Activated naive CD4-positive, alpha-beta T cell treated with anti-CD3 and anti-CD28 coated beads for 36 hours (primary cell): ENCODE measurements around the gene ARRDC4. TPM values are rescaled to one million over a fixed set of nuclear protein-coding genes. Genes with fewer than 3 reads are reported as not detected.
"Not testable (repeated sequence)": the region's sequence is repeated elsewhere in the genome, so short reads cannot be mapped to it uniquely, and the experiment has no call there.

ENCODE experiments used
- CTCF ChIA-PET: fragments of 350-600 bp; sonication (Branson Sonifier 250); formaldehyde crosslinking; loops from one replicate; lab custom pipeline; 2021; ENCODE audit warnings: antibody characterized with exemption; lab: Charles Lee
- DNase-seq: peaks from one replicate; pipeline ENCODE4 v3.0.0-alpha.2; 2020
- H3K27ac Mint-ChIP-seq: one replicate; pipeline ENCODE4 v1.8.0; 2021; ENCODE audit warnings: mild to moderate bottlenecking, mixed read lengths
- H3K27me3 Mint-ChIP-seq: one replicate; pipeline ENCODE4 v1.8.0; 2021; ENCODE audit warnings: low read depth, mixed read lengths
- H3K36me3 Mint-ChIP-seq: one replicate; pipeline ENCODE4 v1.8.0; 2021; ENCODE audit warnings: low read depth, mixed read lengths
- H3K4me1 Mint-ChIP-seq: one replicate; pipeline ENCODE4 v1.8.0; 2021; ENCODE audit warnings: low read depth, mixed read lengths
- H3K4me3 Mint-ChIP-seq: one replicate; pipeline ENCODE4 v1.8.0; 2021; ENCODE audit warnings: mild to moderate bottlenecking, moderate library complexity, mixed read lengths
- H3K9me3 Mint-ChIP-seq: one replicate; pipeline ENCODE4 v1.8.0; 2021; ENCODE audit warnings: mixed read lengths
- intact Hi-C: fragments of 100-400 bp; cut with micrococcal nuclease; formaldehyde crosslinking; loops from one replicate; pipeline ENCODE4 v1.15.1; 2023
- total RNA-seq, 2 experiments: library from RNA; stranded (reverse); gene quantifications; one replicate each; pipeline ENCODE4 v1.2.3, GENCODE V29; 2021

ARRDC4 gene
- total RNA-seq, 2 experiments from 2014 or later: 0.17 to 0.20 TPM

- no peaks in the 10 kb centered on the region for H3K27me3 Mint-ChIP-seq
- CTCF ChIA-PET: no interaction called here
- no peaks in the 10 kb centered on the region for H3K4me1 Mint-ChIP-seq
- peaks cover 10% of the 10 kb centered on the region for H3K36me3 Mint-ChIP-seq
- no peak overlapping the region for H3K27ac Mint-ChIP-seq
- intact Hi-C loops: no loop called here
- H3K9me3 Mint-ChIP-seq: no peaks in the 10 kb centered on the region
- DNase-seq: no peak
- H3K4me3 Mint-ChIP-seq: no peak overlapping the region
These were observed 11.9 kb downstream of the ARRDC4 start for GRCh38 chr15:97972366-97972765.

- Mint-ChIP-seq H3K36me3 (peaks cover 8% of the 10 kb centered on the region), H3K27me3 (no peaks in the 10 kb centered on the region), H3K4me1 (peaks cover 3% of the 10 kb centered on the region), H3K4me3 (no peak overlapping the region), H3K27ac (no peak overlapping the region), H3K9me3 (no peaks in the 10 kb centered on the region)
- DNase-seq: no peak
- CTCF ChIA-PET: interaction anchor here (0.6 kb wide), 1 partner anchor 348 kb away, joined by 3 read pairs; no protein-coding TSS in a partner anchor
- intact Hi-C loops: no loop called here
These were observed 15.6 kb downstream of the ARRDC4 start for GRCh38 chr15:97976129-97976528.

DNA sequence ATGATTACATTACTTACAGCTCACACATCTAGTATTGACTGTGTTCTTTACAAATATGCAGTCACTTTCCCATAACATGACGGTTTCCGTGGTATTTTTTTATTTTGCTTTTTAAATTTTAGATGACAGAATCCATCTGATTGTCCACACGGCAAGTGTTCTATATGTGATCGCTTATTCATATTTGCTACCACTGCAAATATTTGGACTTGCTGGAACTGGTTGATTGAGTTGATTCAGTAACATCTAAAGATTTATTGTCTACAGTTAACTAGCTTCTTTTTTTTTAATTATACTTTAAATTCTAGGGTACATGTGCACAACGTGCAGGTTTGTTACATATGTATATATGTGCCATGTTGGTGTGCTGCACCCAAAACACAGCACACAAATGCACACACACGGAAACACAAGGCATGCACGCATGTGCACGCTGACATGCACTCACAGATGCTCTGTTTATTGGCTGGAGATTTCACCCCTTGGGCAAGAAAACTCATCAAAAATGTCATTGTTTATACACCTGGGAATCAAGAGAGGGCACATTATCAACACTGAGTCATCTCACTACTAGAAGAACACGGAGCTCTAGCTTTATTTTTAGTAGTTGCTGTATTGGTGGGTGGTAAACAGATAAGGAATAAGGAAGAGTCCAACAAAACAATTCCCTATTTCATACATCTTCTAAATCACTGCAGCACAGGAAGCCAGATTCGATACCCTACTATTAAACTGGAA, 16.4 kb downstream of the ARRDC4 start:
- no peak overlapping the region for H3K27ac Mint-ChIP-seq
- peaks cover 3% of the 10 kb centered on the region for H3K36me3 Mint-ChIP-seq
- H3K4me3 Mint-ChIP-seq: no peak overlapping the region
- H3K9me3 Mint-ChIP-seq: no peaks in the 10 kb centered on the region
- no peaks in the 10 kb centered on the region for H3K27me3 Mint-ChIP-seq
- CTCF ChIA-PET: interaction anchor here (1.4 kb wide), 1 partner anchor 77 kb away, joined by 4 read pairs; no protein-coding TSS in a partner anchor
- intact Hi-C loops: no loop called here
- DNase-seq: no peak
- peaks cover 8% of the 10 kb centered on the region for H3K4me1 Mint-ChIP-seq

- Mint-ChIP-seq H3K9me3 (no peaks in the 10 kb centered on the region), H3K27ac (no peak overlapping the region), H3K4me3 (no peak overlapping the region), H3K27me3 (no peaks in the 10 kb centered on the region), H3K36me3 (peaks cover 2% of the 10 kb centered on the region), H3K4me1 (peaks cover 8% of the 10 kb centered on the region)
- intact Hi-C loops: no loop called here
- no peak for DNase-seq
- CTCF ChIA-PET: interaction anchor here (0.6 to 1.4 kb wide), 2 partner anchors 78 to 1765 kb away, joined by 4 read pairs; no protein-coding TSS in a partner anchor
These were observed 17.2 kb downstream of the ARRDC4 start for GRCh38 chr15:97977734-97978133.

DNA sequence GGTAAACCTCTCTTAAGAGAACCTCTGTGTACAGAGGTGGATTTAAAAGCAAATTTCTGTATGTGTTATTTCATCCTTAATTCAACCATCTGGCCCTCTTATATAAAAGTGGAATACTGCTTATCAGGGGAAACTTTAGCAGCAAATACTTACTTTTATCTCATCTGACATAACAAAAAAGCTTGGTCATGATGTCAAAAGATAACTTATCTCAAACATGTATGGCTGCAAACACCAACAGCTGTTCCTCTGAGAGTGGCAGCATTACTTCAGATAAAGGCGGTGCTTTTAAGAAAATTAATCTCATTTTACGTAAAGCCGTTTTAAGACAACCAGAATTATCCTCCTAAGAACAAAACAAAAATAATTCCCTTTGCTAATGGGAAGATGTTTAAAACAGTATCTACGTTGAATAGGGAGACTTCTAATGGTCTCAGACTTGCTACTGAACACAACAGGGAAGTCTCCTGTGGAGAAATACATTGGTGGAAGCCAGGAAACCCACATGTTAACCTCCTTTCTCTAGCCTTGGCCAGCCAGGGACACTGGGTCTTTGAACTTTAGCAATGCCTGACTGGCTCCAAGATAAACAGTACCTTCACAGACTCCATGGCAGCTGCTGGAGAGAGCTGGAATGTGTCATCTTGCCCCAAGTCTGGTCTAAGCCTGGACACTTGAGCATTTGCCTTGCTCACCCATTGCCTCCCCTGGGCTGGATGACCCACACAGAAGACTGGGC, 18.1 kb downstream of the ARRDC4 start:
- no peak for DNase-seq
- peaks cover 8% of the 10 kb centered on the region for H3K4me1 Mint-ChIP-seq
- no peaks in the 10 kb centered on the region for H3K27me3 Mint-ChIP-seq
- no peak overlapping the region for H3K4me3 Mint-ChIP-seq
- H3K27ac Mint-ChIP-seq: no peak overlapping the region
- H3K9me3 Mint-ChIP-seq: no peaks in the 10 kb centered on the region
- intact Hi-C loops: no loop called here
- H3K36me3 Mint-ChIP-seq: no peaks in the 10 kb centered on the region
- CTCF ChIA-PET: interaction anchor here (0.6 to 1.4 kb wide), 2 partner anchors 79 to 1764 kb away, joined by 4 read pairs; no protein-coding TSS in a partner anchor

DNA sequence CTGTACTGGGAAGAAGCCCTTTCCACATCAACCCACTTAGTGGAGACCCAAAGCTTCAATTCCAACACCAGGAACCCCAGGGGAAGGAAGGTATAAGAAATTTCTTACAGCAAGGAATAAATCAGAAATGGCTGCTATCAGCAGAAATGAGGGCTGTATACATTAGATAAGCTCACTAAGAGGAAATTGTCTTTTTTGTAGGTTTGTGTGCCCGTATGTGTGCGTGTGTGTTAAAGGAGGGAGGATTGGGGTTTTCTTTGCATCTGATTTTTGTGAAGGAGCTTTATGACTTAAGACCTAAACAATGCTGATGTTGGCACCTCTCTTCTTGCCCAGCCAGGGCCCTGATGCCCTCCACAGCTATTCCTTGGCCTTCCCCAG, 18.6 kb downstream of the ARRDC4 start:
- no peaks in the 10 kb centered on the region for H3K27me3 Mint-ChIP-seq
- H3K9me3 Mint-ChIP-seq: no peaks in the 10 kb centered on the region
- no peak overlapping the region for H3K4me3 Mint-ChIP-seq
- H3K27ac Mint-ChIP-seq: no peak overlapping the region
- DNase-seq: no peak
- no peaks in the 10 kb centered on the region for H3K36me3 Mint-ChIP-seq
- intact Hi-C loops: no loop called here
- peaks cover 8% of the 10 kb centered on the region for H3K4me1 Mint-ChIP-seq
- CTCF ChIA-PET: no interaction called here

DNA sequence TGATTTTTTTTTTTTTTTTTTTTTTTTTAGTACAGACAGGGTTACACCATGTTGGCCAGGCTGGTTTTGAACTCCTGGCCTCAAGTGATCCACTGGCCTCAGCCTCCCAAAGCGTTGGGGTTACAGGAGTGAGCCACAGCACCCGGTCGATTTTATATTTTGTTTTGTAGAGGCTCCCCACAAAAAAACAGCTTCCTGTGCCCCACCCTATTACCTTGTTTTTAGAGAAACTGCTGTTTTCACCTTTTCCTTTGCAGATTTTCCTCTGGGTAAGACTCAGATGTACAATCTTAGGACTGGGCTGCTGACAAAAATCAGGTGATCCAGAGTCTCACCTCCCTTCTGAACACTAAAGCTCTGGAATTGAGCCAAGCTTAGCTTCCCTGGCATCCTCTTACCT, 20.6 kb downstream of the ARRDC4 start:
- Mint-ChIP-seq H3K36me3 (peaks cover under 1% of the 10 kb centered on the region), H3K4me3 (no peak overlapping the region), H3K27me3 (no peaks in the 10 kb centered on the region), H3K27ac (no peak overlapping the region), H3K9me3 (peaks cover 4% of the 10 kb centered on the region), H3K4me1 (peaks cover 8% of the 10 kb centered on the region)
- DNase-seq: no peak
- intact Hi-C loops: no loop called here
- CTCF ChIA-PET: interaction anchor here (0.6 kb wide), 1 partner anchor 12 kb away, joined by 4 read pairs; no protein-coding TSS in a partner anchor

GRCh38 chr15:97981758-97982157, 21.3 kb downstream of the ARRDC4 start:
- CTCF ChIA-PET: no interaction called here
- H3K36me3 Mint-ChIP-seq: peaks cover 3% of the 10 kb centered on the region
- DNase-seq: no peak
- H3K4me1 Mint-ChIP-seq: peaks cover 8% of the 10 kb centered on the region
- H3K9me3 Mint-ChIP-seq: peaks cover 11% of the 10 kb centered on the region
- H3K27ac Mint-ChIP-seq: no peak overlapping the region
- no peaks in the 10 kb centered on the region for H3K27me3 Mint-ChIP-seq
- intact Hi-C loops: no loop called here
- no peak overlapping the region for H3K4me3 Mint-ChIP-seq

- H3K9me3 Mint-ChIP-seq: peaks cover 22% of the 10 kb centered on the region
- DNase-seq: no peak
- H3K36me3 Mint-ChIP-seq: peaks cover 3% of the 10 kb centered on the region
- H3K27me3 Mint-ChIP-seq: no peaks in the 10 kb centered on the region
- peaks cover 8% of the 10 kb centered on the region for H3K4me1 Mint-ChIP-seq
- intact Hi-C loops: no loop called here
- CTCF ChIA-PET: no interaction called here
- H3K4me3 Mint-ChIP-seq: no peak overlapping the region
- no peak overlapping the region for H3K27ac Mint-ChIP-seq
These were observed 23.7 kb downstream of the ARRDC4 start for GRCh38 chr15:97984157-97984556.

DNA sequence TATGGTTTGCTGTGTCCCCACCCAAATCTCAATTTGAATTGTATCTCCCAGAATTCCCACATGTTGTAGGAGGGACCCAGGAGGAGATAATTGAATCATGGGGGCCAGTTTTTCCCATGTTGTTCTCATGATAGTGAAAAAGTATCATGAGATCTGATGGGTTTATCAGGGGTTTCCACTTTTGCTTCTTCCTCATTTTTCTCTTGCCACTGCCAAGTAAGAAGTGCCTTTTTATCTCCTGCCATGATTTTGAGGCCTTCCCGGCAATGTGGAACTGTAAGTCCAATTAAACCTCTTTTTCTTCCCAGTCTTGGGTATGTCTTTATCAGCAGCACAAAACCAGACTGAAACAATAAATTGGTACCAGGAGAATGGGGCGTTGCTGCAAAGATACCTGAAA, 25.5 kb downstream of the ARRDC4 start:
- not testable (repeated sequence) for DNase-seq, H3K36me3 Mint-ChIP-seq

DNA sequence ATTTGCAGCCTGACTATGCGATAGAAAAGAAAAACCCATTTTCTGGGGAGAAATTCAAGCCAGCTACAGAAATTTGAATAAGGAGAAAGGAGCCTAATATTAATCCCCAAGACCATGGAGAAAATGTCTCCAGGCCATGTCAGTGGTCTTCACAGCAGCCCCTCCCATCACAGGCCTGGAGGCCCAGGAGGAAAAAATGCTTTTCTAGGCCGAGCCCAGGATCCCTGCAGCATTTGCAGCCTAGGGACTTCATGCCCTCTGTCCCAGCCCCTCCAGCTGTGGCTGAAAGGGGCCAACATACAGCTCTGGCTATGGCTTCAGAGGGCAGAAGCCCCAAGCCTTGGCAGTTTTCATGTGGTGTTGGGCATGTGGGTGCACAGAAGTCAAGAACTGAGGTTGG, 26.3 kb downstream of the ARRDC4 start:
- Mint-ChIP-seq H3K4me1 (no peaks in the 10 kb centered on the region), H3K36me3 (peaks cover 3% of the 10 kb centered on the region), H3K4me3 (no peak overlapping the region), H3K27ac (no peak overlapping the region), H3K27me3 (no peaks in the 10 kb centered on the region), H3K9me3 (peaks cover 22% of the 10 kb centered on the region)
- CTCF ChIA-PET: no interaction called here
- DNase-seq: no peak
- intact Hi-C loops: no loop called here

More for the DNA sequence above, 25.5 kb downstream of the ARRDC4 start:
- H3K27ac Mint-ChIP-seq, intact Hi-C loops, H3K4me1 Mint-ChIP-seq, H3K27me3 Mint-ChIP-seq, H3K4me3 Mint-ChIP-seq: not testable (repeated sequence)
- CTCF ChIA-PET: interaction anchor here (0.7 kb wide), 1 partner anchor 22 kb away, joined by 3 read pairs; no protein-coding TSS in a partner anchor
- peaks cover 22% of the 10 kb centered on the region for H3K9me3 Mint-ChIP-seq

DNA sequence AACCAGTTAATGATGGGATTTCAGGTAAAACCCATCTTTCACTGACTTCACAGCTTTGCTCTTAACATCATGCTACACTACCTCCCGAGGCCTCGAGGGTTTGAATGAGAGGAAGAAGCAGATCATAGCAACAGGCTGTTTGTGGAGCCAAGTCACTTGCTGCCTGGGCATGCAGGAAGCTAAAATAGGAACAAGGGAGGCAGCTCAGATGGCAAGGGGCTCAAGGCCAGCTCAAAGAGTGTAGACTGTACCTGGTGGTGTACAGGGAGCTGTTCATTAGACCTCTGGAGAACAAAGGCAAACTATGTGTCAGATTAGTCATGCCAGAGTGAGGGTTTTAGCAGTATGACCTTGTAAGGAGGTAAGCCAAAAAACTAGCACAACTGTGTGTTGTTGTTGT, 28.8 kb downstream of the ARRDC4 start:
- H3K4me1 Mint-ChIP-seq: no peaks in the 10 kb centered on the region
- CTCF ChIA-PET: no interaction called here
- no peak for DNase-seq

More for the DNA sequence above, 28.8 kb downstream of the ARRDC4 start:
- no peak overlapping the region for H3K27ac Mint-ChIP-seq
- peaks cover 3% of the 10 kb centered on the region for H3K36me3 Mint-ChIP-seq
- intact Hi-C loops: no loop called here
- H3K9me3 Mint-ChIP-seq: peaks cover 22% of the 10 kb centered on the region
- H3K27me3 Mint-ChIP-seq: no peaks in the 10 kb centered on the region
- H3K4me3 Mint-ChIP-seq: no peak overlapping the region
